GM12892 (cell line): ENCODE data around the gene ZDHHC12.

Experiments
- POLR2A ChIP-seq: IDR thresholded peaks from 2 replicates; pipeline ENCODE4 v1.6.1; 2011; ENCODE audit warnings: low read depth, low read length, control low read depth
- POLR2AphosphoS5 ChIP-seq: IDR thresholded peaks from 2 replicates; pipeline ENCODE4 v1.6.1; 2011; ENCODE audit warnings: low read depth, low read length, control low read depth

DNA sequence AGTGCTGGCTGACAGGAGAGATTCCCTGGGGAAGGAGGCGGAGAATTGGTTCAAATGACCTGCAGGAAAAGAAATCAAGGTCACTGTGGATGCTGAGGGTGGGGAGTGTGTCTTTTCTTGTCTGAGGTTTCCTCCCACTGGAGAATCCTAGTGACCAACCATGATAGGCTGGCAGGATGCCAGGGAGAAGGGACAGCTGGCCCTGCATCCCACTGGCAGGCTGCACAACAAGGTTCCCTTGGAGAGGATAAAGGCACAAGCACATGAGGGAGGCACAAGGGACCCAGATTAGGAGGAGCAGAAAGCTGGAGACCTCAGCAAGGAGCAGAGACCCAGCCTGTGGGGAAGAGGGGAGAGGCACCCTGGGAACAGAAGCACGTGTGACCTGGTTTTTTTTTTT is 11.4 kb upstream of the ZDHHC12 start:
- TF ChIP-seq POLR2A: no peak
- TF ChIP-seq POLR2AphosphoS5: no peak
